ENCODE data around the gene S100A14.
"Not testable (repeated sequence)": the region's sequence is repeated elsewhere in the genome, so short reads cannot be mapped to it uniquely, and the experiment has no call there.

S100A14 gene

DNA sequence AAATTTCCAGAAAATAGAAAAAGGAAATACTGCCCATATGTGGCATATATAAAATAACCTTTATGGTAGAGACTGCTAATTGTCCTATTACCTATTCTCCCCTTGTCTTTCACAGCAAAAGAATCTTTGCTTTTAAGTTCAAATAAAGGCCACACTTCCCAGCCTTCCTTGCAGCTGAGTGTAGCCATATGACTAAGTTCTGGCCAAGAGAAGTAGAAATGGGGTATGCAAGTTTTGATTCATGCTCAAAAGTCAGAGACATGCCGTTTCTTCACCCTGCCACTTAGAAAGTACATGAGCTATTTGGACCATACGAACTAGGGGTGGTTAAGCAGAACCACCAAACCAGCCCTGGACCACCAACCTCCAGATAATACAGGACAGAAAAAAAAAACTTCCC, 32.1 kb downstream of the S100A14 start:
- DNase-seq: no peak

DNA sequence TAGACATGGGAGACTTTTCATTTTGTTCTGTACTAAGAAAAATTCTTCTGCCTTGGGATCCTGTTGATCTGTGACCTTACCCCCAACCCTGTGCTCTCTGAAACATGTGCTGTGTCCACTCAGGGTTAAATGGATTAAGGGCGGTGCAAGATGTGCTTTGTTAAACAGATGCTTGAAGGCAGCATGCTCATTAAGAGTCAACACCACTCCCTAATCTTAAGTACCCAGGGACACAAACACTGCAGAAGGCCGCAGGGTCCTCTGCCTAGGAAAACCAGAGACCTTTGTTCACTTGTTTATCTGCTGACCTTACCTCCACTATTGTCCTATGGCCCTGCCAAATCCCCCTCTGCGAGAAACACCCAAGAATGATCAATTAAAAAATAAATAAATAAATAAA, 32.6 kb downstream of the S100A14 start:
- DNase-seq: not testable (repeated sequence)

DNA sequence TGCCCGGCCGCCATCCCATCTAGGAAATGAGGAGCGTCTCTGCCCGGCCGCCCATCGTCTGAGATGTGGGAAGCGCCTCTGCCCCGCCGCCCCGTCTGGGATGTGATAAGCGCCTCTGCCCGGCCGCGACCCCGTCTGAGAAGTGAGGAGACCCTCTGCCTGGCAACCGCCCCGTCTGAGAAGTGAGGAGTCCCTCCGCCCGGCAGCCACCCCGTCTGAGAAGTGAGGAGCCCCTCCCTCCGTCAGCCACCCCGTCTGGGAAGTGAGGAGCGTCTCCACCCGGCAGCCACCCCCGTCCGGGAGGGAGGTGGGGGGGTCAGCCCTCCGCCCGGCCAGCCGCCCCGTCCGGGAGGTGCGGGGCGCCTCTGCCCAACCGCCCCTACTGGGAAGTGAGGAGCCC, 33.3 kb downstream of the S100A14 start:
- DNase-seq: not testable (repeated sequence)

DNA sequence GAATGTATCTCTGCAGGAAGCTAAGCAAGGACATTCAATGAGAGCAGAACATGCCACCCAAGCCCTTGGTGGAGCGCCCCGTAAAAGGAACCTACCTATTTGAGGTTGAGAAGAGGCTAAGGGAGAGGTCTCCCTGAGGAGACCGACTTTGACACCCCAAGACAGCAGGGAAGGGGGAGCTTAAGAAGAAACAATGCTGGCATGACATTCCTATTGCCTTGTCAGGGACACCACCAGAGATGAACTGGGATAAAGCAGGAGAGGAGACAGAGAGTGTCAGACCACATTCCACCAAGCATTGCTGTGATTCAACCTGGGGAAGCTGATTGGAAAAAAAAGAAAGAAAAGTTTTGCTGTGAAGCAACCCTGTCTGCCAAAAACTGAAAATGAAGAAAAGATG, 37.2 kb downstream of the S100A14 start:
- no peak for DNase-seq

DNA sequence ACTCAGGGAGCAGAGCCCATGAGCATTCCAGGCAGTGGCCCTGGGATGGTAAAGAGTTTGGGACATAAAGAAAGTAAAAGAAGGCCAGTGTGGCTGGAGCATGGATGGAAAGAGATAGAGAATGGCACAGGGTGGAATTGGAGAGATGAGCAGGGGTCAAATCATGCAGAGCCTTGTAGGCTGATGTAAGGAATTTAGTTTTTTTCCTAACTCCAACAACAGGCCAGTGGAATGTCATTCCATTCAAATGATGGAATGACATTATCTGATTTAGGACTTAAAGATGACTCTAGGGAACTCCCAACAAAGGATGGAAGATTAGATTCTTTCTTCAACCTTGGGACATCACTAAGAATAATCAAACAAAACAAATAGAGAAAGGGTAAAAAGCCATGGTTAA, 37.6 kb downstream of the S100A14 start:
- no peak for DNase-seq

GRCh38 chr1:153577624-153578051, 38.5 kb downstream of the S100A14 start:
- DNase-seq: no peak

DNA sequence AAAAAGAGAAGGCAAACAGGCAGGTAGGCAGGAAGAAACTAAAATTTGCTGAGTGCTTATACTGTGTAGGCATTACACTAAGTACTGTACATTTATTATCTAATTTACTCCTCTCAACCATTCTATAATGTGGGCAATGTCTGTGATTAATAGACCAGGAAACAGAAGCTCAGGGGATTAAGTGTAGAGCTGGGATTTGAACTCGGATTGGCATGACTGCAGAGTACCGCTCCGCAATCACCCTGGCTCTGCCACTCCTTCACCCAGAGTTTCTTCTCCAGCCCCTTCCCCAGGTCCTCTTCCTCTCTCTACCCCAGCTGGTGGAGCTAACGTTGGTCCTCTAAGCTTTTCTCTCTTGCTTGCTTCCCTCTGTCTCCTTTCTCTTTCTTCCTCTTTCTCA, 39.0 kb downstream of the S100A14 start:
- DNase-seq: no peak

DNA sequence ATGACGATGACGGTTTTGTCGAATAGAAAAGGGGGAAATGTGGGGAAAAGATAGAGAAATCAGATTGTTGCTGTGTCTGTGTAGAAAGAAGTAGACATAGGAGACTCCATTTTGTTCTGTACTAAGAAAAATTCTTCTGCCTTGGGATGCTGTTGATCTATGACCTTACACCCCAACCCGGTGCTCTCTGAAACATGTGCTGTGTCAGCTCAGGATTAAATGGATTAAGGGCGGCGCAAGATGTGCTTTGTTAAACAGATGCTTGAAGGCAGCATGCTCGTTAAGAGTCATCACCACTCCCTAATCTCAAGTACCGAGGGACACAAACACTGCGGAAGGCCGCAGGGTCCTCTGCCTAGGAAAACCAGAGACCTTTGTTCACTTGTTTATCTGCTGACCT, 40.6 kb downstream of the S100A14 start:
- not testable (repeated sequence) for DNase-seq

GRCh38 chr1:153575081-153575491, 41.0 kb downstream of the S100A14 start:
- DNase-seq: not testable (repeated sequence)

DNA sequence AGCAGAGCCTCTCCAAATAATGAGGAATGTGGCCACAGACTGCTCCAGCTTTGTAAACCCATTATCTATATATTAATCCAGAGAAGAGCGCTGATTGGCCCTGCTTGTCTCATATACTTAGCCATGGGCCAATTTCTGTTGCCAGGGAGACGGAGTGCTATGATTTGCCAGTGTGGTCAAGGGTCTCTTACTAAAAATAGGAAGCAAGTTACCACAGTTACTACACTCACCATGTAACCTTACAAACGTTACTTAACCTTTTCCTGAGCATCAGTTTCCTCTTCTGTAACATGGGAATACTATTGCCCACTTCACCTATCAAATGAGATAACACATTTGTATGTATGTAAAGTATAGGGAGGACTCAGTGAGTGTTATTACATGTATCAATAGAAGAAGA, 42.8 kb downstream of the S100A14 start:
- DNase-seq: no peak

GRCh38 chr1:153572569-153573015, 43.5 kb downstream of the S100A14 start:
- DNase-seq: peak; percentile 36

DNA sequence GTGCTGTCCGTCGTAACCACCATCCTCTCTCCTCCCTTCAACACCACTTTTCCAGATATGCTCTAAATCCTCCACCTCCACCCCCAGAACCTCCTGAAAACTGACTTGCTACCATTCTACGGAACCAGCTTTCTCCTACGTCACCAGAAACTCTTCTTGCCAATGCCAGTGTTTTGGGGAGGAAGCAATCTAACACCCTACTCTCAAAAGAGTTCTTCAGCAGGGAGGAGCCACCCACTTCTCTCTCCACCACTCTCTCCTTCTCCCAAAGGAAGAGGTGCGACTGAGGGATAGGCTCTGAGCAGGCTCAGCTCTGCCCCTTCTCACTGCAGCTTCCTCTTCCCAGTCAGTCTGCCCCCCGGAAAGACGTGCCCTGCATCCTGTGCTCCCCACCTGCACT, 44.4 kb downstream of the S100A14 start:
- DNase-seq: no peak

DNA sequence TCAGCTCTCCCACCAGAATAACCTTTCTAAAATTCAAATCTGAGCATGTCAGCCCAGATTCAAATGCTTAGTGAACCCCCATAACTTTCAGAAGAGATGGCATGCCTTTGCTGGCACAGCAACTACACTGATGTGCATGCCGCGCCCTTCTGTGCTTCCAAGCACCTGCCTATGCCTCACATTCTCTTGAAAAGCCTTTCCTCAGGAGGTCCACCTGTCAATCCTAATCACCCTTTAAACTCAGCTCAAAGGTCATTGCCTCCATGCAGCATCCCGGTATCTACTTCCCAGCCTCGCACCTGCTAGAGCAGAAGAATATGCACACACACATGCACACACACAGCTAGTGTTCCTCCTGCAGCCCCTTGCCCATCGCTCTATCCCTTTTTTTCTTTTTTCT, 45.3 kb downstream of the S100A14 start:
- DNase-seq: no peak

GRCh38 chr1:153569465-153569864, 46.7 kb downstream of the S100A14 start:
- DNase-seq: no peak

DNA sequence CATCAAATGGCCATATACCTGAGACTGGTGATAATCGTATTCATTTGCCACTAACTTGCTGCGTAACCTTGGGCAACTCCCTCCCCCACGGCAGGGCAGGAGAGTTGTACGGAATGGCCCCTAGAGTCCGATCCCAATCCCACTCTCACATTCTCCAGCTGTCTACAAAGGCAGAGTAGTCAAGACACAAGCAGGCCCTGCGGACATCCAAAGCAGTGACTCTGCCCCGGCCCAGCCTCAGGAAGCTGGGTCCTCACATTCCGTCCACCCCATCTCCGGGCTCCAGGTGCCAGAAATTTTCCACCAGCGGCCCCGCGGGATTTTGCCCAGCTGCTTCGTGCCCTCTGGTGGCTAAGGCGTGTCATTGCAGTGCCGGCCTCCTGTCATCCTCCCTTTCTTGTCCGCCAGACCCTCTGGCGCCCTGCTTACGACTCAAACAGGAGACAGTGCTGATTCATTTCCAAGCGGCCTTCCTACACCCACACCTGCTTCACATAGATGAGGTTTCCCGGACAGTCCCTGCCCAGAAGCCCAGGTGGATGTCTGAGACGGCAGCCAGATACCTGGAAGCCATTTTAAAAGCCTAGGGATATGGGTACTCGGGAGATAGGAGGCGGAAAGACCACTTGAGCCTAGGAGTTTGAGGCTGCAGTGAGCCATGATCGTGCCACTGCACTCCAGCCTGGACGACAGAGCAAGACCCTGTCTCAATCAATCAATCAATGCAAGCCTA, 47.6 kb downstream of the S100A14 start:
- DNase-seq: peak; percentile 81

DNA sequence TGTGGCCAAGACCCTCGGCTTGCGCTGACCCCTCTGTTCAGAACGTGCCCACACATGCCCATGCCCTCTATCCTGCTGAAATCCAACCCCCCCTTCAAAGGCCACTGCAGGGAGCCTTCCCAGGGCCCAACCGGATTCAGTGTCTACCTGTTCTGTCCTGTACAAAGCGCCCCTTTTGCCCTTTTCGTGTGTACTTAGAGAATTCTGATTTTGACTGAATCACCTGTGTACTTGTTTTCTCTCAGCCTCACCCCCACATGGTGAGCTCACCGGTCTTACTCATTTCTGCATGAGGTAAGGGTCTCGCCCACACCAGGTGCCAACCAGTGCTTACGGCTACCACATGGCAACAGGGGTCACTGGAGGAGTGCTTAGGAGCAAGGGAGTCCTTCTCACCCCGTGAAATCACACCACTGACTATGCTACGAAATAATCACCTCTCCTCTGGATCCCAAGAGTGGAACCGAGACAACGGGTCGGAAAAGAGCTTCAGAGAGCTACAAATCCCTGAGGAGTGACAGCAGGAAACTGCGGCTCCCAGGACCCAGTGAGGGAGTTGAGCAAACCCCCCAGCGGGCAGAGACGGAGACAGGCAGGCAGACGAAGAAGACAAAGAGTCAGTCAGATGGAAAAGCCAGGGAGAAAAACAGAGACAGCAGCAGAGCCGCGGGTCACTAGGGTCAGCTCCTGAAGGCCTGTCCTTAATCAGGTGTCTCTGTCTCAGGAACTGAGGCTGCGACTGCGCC, 48.3 kb downstream of the S100A14 start:
- DNase-seq: no peak

DNA sequence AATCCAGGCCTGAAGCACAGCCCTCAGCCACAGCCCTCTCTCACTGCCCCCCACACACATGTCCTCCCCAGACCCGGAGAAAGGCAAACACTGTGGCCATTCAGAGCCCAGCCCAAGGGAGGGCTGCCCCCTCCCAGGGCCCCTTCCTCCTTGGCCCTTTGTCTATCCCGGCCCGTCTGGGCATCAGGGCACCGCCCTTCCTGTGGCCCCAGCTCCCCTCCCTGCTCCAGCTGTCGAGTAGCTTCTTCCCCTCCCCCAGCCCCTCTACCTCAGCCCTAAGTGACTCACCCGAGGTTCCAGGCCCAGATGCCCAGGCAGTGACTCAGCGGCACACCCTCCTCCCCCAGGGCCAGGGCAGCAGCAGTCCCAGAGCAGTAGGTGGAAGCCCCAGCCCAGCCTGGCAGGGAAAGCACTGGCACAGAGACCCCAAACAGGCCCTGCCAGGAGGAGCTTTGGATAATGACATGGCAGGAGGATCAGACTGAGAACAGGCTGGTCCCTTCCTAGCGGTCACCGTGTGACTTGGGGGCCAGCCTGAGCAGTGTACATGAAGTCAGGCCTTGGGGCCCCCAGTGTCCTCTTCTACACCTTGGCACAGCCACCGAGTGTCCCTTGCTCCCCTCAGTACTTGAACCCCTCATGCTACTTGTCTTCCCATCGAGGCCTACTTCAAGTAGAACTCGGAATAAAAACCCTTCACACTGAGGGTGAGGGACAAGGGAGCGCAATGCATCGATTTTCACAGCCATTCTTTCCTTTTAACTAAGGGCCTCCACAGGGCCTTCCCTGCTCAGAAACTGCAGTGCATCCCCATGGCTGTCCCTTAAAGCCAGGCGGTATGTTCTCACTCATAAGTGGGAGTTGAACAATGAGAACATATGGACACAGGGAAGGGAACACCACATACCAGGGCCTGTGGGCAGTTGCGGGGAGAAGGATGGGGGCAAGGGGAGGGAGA, 49.4 kb downstream of the S100A14 start:
- peak; percentile 87 for DNase-seq

DNA sequence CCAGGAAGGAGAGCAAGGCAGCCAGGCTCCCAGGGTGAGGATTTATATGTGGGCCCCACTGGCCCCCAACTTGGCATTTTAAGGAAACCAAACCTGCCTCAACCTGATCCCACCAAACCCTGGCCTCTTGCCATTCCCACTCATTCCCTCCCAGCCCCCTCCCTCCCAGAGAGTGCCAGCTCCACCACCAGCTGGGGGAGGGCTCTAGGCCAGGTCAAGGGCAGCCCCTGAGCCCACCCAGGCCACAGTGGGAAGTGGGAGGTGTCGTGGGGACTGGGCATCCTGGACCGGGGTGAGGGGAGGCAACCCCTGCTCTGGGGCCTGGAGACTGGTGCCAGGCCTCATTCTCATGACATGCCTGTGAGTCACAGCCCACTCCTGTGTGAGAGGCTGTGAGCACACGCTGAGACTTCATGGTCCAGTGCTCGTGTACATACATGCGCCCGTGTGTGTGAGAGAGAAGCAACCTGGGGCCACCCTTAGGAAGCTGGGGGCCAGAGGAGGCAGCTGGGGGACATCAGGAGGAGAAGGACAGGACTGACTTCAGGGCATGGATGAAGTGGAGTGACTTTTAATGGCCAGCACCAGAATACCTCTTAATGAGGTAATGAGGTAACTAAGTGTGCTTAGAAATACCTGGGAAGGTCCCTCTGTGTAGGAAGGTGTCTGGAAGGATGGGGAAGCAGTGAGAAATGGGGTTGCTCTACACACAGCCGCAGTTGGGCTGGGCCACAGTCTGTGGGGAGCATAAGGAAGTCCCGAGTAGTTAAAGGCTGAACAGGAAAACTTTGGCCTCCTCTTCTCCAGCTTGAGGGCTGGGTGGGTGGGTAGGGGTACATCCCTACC, 50.4 kb downstream of the S100A14 start, which contains the start of gene S100A2:
TSS of gene S100A2 (minus strand) at position 316 of the 846 bp plus-strand sequence. CDS start 1,967 bp downstream, outside the sequence.
- peak; percentile 50 for DNase-seq
